ENCODE results near the gene KRTAP16-1.

The KRTAP16-1 gene

DNA sequence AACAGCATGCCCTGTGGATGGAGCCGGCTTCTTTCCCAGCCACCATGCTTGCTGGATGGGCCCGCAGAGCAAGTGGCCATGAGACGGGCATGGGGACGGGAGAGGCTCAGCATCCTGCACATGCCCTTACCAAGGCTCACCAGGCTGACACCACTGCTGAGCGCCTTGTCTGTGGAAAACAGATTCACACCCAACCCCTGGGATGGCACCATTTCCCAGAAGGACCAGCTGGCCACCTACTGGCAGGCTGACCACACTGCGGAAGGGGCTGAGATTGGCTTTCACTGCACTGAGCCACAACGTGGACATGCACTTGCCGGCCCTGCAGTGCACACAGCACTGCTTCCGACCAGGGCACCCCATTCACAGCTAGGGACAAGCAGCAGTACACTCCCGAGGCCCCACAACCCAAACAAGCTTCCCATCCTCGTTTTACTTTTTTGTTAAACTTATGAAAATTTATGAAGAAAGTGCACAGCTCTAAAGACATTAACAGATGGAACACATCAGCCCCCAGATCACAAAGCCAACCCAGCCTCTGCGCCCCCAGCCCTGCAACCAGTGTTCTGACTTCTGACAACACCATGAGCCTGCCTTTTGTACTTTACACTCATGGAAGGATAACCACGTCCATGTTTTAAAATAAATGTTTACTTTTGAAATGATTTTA is 20.3 kb upstream of the KRTAP16-1 start:
- peak; percentile 75 for DNase-seq (ENCODE audit: low read depth)

- DNase-seq (ENCODE audit: low read depth), result no peak
Observed at GRCh38 chr17:41328207-41328606, 19.1 kb upstream of the KRTAP16-1 start.

DNA sequence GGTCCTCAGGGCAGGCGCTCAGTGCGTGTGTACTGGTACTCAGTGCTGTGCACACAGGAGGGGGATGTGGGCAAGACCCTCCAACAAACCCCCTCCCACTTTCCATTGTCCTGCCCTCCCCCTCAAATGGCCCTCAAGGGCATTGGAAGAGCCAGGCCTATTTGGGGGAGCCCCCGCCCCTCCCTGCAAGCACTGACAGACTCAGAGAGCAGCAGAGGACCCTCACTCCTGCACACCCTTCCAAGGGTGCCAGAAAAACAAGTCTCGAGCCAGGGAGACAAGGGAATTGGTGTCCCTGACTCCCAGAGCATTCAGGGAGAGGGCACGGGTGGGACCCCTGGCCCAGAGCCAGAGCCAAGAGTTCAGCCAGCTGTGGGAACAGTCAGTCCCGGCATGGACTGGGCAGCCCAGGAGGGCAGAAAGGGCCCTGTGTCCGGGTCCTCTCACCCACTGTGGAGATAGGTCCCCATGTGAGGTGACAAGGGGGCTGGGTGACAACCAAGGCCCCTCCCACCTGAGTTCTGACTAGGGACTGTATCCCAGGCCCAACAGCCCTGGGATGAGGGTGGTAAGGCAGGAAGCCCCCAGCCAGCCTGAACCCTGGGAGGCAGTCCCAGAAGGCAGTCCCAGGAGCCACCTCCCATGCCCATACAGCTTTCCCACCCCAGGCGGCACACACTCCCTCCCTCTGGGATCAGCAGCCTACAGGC is 18.5 kb upstream of the KRTAP16-1 start:
- DNase-seq (ENCODE audit: low read depth), result no peak

GRCh38 chr17:41326173-41327145 is 17.4 kb upstream of the KRTAP16-1 start:
- DNase-seq (ENCODE audit: low read depth), result no peak

GRCh38 chr17:41325611-41326010 is 16.5 kb upstream of the KRTAP16-1 start:
- no peak for DNase-seq (ENCODE audit: low read depth)

- no peak for DNase-seq (ENCODE audit: low read depth)
Observed at GRCh38 chr17:41325126-41325525, 16.0 kb upstream of the KRTAP16-1 start.

DNA sequence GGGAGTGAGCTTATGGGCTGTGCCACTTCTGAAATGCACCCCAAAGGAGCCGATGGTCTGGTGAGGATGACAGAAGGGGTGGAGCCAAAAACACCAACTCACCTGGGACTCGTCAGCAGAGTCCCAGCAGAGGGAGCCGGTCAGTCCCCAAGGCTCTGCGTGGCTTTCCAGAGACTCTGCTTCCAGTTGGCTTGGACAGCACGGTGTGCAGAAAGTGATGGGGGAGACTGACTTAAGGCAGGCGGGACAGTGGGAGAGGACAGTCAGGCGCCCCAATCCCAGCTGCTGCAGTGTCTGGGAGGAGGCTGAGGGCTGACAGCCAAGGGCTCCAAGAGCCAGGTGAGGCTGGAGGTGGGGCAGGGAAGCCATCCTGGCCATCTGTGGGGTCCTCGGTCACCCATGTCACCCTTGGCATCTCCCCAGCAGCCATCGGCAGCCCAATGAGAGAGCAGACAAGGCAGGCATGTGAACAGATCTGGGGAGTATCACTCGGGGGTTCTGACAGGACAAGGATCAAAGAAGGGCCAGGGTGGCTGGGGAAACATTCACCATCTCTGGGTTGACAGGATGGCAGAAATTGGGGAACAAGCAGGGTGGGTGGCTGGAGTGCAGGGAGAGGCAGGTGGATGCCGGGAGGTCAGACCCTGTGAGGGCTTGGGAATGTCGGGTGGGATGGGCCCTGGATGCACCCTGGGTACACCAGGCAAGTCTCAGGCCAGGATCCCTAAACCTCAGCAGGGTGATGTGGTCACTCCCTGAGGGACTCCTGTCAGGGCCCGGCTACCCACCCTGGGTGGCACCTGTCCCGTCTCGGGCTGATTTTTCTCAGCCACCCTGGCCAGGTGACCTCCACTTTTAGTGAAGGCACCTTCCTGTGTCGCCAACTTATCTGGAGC is 15.3 kb upstream of the KRTAP16-1 start:
- peak; percentile 18 for DNase-seq (ENCODE audit: low read depth)

DNA sequence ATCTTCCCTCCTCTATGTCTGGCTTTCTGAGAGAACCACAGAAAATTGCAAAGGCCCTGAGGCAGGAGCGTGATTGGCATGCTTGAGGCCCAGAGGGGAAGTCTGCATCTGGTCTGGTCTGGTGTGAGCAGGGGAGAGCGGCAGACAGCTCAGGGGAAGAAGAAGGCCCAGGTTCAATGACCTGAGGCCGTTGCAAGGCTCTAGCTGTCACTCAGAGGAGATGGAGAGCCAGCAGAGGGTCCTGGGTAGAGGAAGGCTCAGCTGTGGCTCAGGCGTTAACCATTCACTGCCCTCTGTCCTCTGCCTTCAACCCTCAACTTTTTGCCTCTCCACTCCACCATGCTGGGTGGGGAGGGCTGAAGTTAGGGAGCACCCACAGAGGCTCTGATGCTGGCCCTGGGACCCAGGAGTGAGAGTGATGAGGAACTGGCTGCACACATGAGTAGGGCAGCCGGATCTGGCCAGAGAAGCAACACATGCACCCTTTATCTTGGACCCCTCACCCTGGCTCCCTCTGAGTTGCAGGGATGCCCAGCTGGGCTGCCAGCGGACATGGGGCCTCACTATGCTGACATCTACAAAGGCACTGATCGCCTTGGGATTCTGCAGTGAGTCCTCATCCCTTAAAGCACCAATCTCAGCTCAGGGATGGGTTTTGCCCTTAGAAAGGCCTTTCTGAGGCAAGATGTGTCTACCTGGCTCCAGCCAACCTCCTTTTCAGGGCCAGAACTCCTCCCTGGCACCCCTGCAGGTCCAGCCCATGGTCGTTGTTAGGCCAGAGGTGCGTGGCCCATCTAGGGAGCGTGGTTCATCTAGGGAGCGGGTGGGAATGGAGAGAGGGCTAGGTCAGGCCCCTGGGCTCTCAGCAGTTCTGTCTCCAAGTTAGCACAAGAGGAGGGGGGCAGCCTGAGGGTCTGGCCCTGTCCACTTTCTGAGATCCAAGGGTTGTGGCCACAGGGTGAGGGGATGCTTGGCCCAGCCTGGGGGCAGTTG is 14.1 kb upstream of the KRTAP16-1 start:
- peak; percentile 15 for DNase-seq (ENCODE audit: low read depth)

GRCh38 chr17:41322094-41322902 is 13.2 kb upstream of the KRTAP16-1 start:
- peak; percentile 76 for DNase-seq (ENCODE audit: low read depth)

DNA sequence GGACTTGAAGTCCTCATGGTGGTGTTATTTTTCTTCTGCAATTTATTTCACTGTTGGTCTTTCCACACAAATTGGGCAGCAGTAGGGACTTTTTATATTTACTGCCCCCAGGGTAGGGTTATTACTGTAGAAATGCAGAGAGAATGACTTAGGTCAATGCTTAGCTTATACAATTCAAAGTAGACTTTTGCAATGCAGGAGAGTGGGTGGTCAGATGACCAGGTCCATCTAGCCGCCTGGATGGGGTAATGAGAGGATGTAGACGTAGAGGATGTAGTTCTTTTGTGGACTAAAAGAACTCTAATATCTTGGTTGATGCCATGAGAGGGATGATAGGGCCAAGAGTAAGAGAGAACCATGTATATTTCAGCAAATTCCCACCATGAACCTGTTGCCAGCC is 9.1 kb upstream of the KRTAP16-1 start:
- no peak for DNase-seq (ENCODE audit: low read depth)

DNA sequence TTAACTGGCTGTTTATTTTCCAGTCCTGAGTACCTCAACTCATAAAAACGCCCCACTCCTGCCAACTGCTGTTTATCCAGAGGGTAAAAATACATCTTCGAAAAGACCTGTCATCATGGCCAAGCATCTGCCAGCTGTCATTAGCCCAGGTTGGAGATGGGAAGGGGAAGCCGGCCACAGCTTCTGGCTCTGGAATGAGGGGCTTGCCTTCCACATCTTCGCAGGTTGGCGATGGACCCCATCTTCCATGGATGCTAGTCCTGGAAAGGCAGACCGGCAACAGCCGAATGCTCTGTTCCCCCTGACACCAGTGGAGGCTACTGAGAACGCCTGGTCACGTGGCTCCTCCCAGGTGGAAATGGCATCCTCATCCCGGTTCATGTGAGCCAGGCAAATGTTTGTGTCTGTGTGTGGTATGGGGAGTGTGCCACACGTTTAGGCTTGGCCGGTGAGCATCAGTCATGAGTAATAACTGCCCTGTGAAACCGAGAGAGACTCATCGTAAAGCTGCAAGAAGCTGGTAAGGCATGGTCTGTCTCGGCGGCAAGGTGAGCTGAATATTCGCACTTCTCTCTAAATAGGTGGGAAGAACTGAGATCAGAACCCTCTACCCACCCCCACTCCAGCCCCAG is 6.8 kb upstream of the KRTAP16-1 start:
- no peak for DNase-seq (ENCODE audit: low read depth)

DNA sequence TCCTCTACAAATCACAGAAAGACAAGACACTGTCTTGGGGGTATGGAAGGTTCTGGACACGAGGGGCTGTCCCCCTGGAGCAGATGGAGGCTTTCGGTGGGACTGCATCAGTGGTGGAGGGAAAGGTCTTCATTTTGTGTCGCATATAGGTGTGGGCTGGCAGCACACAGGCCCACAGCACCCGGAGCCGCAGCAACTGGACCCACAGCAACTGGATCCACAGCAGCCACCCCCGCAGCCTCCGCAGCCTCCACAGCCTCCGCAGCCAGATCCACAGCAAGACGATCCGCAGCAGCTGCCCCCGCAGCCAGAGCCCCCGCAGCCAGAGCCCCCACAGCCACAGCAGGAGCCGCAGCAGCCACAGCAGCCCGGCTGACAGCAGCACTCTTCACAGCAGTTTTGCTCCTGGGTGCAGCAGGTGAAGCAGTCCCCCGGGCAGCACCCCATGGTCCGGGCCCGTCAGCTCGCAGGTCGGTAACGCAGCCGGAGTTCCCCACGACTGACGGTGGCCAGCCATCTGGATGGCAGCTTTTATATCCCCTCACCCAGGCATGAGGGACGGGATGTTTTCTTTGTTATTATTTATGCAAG is 6.2 kb upstream of the KRTAP16-1 start, which contains the start of gene KRTAP17-1:
Gene KRTAP17-1, minus strand, starts transcription at position 507 of the 591 bp plus-strand sequence. Its CDS starts 60 bp downstream, at position 447.
- DNase-seq (ENCODE audit: low read depth), result no peak

- no peak for DNase-seq (ENCODE audit: low read depth)
Observed at GRCh38 chr17:41311111-41311510, 2.0 kb upstream of the KRTAP16-1 start.

DNA sequence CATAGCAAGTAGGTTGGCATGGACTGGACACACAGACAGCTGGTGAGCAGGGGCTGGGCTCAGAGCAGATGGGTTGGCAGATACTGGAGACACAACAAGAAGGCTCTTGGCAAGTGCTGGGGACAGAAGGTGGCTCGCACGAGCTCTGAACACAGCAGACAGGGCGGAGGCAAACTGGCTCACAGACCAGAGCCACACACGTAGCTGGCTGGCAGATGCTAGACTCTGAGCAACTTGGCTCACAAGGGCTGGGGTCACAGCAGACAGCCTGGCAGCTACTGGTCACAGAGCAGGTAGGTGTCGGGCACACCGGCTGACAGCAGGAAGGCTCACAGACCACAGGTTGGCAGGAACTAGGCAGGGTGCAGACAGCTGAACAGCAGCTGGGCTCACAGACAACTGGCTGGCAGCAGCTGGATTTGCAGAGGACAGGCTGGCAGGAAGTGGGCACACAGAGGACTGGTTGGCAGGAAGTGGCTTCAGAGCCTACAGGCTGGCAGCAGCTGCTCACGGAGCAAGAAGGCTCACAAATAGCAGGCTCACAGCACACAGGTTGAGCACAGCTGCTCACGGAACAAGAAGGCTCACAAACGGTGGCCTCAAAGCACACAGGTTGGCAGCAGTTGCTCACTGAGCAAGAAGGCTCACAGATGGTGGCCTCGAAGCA is 725 bp downstream of the KRTAP16-1 start:
- DNase-seq (ENCODE audit: low read depth), result peak; percentile 10

GRCh38 chr17:41307647-41308046 is 1.5 kb downstream of the KRTAP16-1 start:
- DNase-seq (ENCODE audit: low read depth), result peak; percentile 9

- no peak for DNase-seq (ENCODE audit: low read depth)
Observed at GRCh38 chr17:41304091-41304490, 5.0 kb downstream of the KRTAP16-1 start.

DNA sequence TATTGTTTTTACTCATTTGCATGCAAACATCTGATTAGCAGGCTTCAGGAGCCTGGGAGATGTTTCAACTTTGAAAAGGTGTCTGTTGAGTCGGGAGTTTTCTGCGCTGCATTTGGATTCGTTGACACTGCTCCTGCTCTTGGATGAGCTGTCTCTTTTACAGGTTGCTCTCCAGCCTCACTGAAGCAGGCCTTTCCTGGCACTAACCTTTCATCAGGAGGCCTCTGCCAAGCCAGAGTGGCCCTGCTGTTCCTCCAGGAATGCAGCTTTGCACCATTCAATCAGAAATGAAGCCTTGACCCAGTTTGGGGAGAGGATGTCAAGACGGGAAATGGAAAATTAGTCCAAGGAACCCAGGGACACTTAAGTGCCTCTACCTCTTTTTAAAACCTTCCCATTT is 6.1 kb downstream of the KRTAP16-1 start:
- no peak for DNase-seq (ENCODE audit: low read depth)
